ENCODE results near the gene ARHGAP8.

Gene ARHGAP8

DNA sequence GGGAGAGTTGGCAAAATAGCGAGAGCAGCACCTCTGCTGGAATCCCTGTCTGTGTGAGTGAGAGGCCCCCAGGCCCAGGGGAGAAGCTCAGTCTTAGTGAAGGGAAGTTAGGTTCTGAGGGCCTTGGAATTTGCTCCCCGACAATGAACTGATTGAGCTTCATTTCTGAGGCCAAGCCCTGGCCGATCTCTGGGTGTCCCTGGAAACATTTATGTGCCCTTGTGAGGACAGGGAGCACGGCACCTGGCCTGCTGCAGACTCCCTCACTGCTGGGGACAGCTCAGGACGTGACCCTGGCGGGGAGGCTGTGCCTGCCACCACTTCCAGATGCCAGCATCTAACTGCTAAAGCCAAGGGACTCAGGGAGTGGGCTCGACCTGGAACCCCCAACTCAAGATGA is 52.0 kb downstream of the ARHGAP8 start:
- Histone ChIP-seq H3K4me3 (ENCODE audit: low read length) (no peak overlapping the region), H3K9me3 (ENCODE audit: control insufficient read depth, low read length) (no peaks in the 10 kb centered on the region), H3K4me1 (ENCODE audit: control insufficient read depth, insufficient read depth, low read length) (no peaks in the 10 kb centered on the region), H3K27me3 (ENCODE audit: control insufficient read depth, insufficient read depth, low read length) (no peaks in the 10 kb centered on the region), H3K9ac (ENCODE audit: low read length) (no peak overlapping the region), H3K36me3 (ENCODE audit: control insufficient read depth, insufficient read depth, low read length) (no peaks in the 10 kb centered on the region)

DNA sequence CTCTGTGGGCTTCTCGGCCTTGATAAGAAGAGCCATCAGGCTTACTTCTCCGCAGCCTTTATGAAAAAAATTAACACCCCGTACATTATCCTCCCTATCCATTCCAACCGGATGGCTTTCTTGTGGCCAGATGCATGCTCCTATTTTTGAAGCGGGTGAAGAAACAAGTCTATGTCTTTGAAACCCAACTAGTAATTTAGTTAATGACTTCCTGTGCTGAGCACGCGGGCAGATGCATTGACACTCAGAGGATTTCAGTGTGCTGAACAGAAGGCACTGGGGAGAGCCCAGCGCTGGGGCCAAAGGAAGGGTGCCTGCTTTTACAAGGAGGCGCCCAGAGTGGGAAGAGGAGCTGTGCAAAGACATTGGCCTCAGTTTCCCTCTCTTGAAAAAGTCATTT is 53.3 kb downstream of the ARHGAP8 start:
- Histone ChIP-seq H3K4me3 (ENCODE audit: low read length) (no peak overlapping the region), H3K36me3 (ENCODE audit: control insufficient read depth, insufficient read depth, low read length) (no peaks in the 10 kb centered on the region), H3K4me1 (ENCODE audit: control insufficient read depth, insufficient read depth, low read length) (no peaks in the 10 kb centered on the region), H3K9ac (ENCODE audit: low read length) (no peak overlapping the region), H3K9me3 (ENCODE audit: control insufficient read depth, low read length) (no peaks in the 10 kb centered on the region), H3K27me3 (ENCODE audit: control insufficient read depth, insufficient read depth, low read length) (no peaks in the 10 kb centered on the region)

DNA sequence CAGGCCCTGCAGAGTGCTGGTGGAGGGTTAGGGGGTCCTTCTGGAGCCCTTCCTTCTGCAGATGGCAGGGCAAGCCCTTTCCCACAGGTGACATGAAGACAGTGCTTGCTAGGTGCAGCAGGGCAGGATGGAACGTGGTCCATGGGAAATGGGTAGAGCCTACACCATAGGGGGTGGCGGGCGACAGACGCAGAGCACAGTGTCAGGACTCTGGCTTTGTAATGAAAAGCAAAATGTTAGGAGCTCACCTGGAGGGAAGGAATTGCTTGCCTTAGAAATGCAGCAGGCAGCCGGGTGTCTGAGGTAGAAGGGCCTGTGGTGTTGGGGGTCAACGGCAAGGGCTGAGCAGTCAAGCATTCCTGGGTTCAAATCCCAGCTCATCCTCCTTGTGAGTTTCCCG is 54.9 kb downstream of the ARHGAP8 start:
- H3K27me3 ChIP-seq (ENCODE audit: control insufficient read depth, insufficient read depth, low read length) = no peaks in the 10 kb centered on the region
- H3K4me3 ChIP-seq (ENCODE audit: low read length) = no peak overlapping the region
- H3K4me1 ChIP-seq (ENCODE audit: control insufficient read depth, insufficient read depth, low read length) = no peaks in the 10 kb centered on the region
- no peak overlapping the region for H3K9ac ChIP-seq (ENCODE audit: low read length)
- no peaks in the 10 kb centered on the region for H3K36me3 ChIP-seq (ENCODE audit: control insufficient read depth, insufficient read depth, low read length)
- no peaks in the 10 kb centered on the region for H3K9me3 ChIP-seq (ENCODE audit: control insufficient read depth, low read length)

- Histone ChIP-seq H3K27me3 (ENCODE audit: control insufficient read depth, insufficient read depth, low read length) (no peaks in the 10 kb centered on the region), H3K4me1 (ENCODE audit: control insufficient read depth, insufficient read depth, low read length) (no peaks in the 10 kb centered on the region), H3K4me3 (ENCODE audit: low read length) (no peak overlapping the region), H3K9me3 (ENCODE audit: control insufficient read depth, low read length) (no peaks in the 10 kb centered on the region), H3K9ac (ENCODE audit: low read length) (no peak overlapping the region), H3K36me3 (ENCODE audit: control insufficient read depth, insufficient read depth, low read length) (no peaks in the 10 kb centered on the region)
Measured at GRCh38 chr22:44807915-44808690, 55.7 kb downstream of the ARHGAP8 start.

- Histone ChIP-seq H3K9me3 (ENCODE audit: control insufficient read depth, low read length) (no peaks in the 10 kb centered on the region), H3K4me3 (ENCODE audit: low read length) (no peak overlapping the region), H3K4me1 (ENCODE audit: control insufficient read depth, insufficient read depth, low read length) (no peaks in the 10 kb centered on the region), H3K27me3 (ENCODE audit: control insufficient read depth, insufficient read depth, low read length) (peaks cover 3% of the 10 kb centered on the region), H3K9ac (ENCODE audit: low read length) (no peak overlapping the region), H3K36me3 (ENCODE audit: control insufficient read depth, insufficient read depth, low read length) (no peaks in the 10 kb centered on the region)
Measured at GRCh38 chr22:44809456-44809855, 57.1 kb downstream of the ARHGAP8 start.

DNA sequence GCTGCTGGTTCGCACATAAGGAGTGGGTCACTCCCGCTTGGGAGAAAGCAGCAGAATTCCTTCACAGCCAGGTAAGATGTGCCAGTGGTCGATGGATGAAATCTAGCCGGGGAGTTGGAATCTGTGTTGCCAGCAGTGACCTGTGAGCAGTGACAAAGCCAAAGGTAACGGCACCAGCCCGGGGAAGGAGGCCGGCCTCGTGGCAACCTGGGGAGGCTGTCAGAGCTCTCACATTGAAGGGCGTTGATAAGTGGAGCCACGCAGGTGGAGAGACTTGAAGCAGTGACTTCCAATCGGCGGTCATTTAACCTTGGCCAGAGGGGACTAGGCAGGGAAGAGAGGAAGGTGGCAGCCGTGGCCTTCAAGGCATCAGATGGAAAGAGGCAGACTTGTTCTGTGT is 58.8 kb downstream of the ARHGAP8 start:
- Histone ChIP-seq H3K4me1 (ENCODE audit: control insufficient read depth, insufficient read depth, low read length) (no peaks in the 10 kb centered on the region), H3K9ac (ENCODE audit: low read length) (no peak overlapping the region), H3K36me3 (ENCODE audit: control insufficient read depth, insufficient read depth, low read length) (no peaks in the 10 kb centered on the region), H3K4me3 (ENCODE audit: low read length) (no peak overlapping the region), H3K9me3 (ENCODE audit: control insufficient read depth, low read length) (no peaks in the 10 kb centered on the region), H3K27me3 (ENCODE audit: control insufficient read depth, insufficient read depth, low read length) (peaks cover 3% of the 10 kb centered on the region)

- H3K9ac ChIP-seq (ENCODE audit: low read length) = no peak overlapping the region
- no peaks in the 10 kb centered on the region for H3K36me3 ChIP-seq (ENCODE audit: control insufficient read depth, insufficient read depth, low read length)
- H3K27me3 ChIP-seq (ENCODE audit: control insufficient read depth, insufficient read depth, low read length) = peaks cover 3% of the 10 kb centered on the region
- no peaks in the 10 kb centered on the region for H3K4me1 ChIP-seq (ENCODE audit: control insufficient read depth, insufficient read depth, low read length)
- no peaks in the 10 kb centered on the region for H3K9me3 ChIP-seq (ENCODE audit: control insufficient read depth, low read length)
- H3K4me3 ChIP-seq (ENCODE audit: low read length) = no peak overlapping the region
Measured at GRCh38 chr22:44813416-44813815, 61.0 kb downstream of the ARHGAP8 start.

DNA sequence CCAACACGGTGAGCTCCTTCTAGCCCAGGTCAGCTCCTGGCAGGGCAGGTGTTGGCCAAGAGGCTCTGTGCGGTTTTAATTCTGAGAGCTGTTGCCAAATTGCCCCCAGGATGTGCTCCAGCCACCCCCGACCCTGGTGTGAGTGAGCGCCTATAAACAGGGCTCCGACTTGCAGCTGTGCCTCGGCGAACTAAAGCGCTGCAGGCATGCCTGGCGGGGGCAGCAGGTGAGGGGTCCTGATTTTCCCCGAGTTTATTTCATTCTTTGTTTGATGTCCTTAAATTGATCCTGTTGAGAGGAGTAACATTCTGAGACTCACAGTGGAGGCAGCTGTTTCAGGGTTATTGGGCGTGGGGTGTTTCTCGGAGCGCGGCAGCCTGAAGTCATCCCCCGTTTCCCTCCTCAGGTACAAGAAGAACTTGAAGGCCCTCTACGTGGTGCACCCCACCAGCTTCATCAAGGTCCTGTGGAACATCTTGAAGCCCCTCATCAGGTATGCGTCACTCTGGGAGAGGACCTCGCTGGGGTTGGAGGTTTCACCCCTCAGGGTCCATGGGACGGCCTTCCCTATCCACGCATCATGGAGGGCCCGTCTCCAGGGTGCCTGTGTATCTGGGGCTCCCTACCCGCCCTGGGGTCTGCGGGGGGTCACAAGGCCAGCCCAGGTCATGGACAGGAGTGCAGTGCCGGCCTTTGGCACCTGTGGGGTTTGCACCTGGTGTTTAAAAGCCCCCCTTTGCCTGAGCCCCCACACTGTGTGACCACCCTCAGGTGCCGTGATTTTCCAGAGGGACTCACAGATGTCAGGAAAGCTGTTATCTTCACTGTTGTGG is 62.1 kb downstream of the ARHGAP8 start:
- H3K27me3 ChIP-seq (ENCODE audit: control insufficient read depth, insufficient read depth, low read length) = peaks cover 3% of the 10 kb centered on the region
- H3K4me1 ChIP-seq (ENCODE audit: control insufficient read depth, insufficient read depth, low read length) = no peaks in the 10 kb centered on the region
- no peak overlapping the region for H3K4me3 ChIP-seq (ENCODE audit: low read length)
- H3K36me3 ChIP-seq (ENCODE audit: control insufficient read depth, insufficient read depth, low read length) = no peaks in the 10 kb centered on the region
- no peaks in the 10 kb centered on the region for H3K9me3 ChIP-seq (ENCODE audit: control insufficient read depth, low read length)
- H3K9ac ChIP-seq (ENCODE audit: low read length) = no peak overlapping the region

- Histone ChIP-seq H3K9me3 (ENCODE audit: control insufficient read depth, low read length) (no peaks in the 10 kb centered on the region), H3K4me3 (ENCODE audit: low read length) (no peak overlapping the region), H3K27me3 (ENCODE audit: control insufficient read depth, insufficient read depth, low read length) (peaks cover 6% of the 10 kb centered on the region), H3K9ac (ENCODE audit: low read length) (no peak overlapping the region), H3K36me3 (ENCODE audit: control insufficient read depth, insufficient read depth, low read length) (no peaks in the 10 kb centered on the region), H3K4me1 (ENCODE audit: control insufficient read depth, insufficient read depth, low read length) (no peaks in the 10 kb centered on the region)
Measured at GRCh38 chr22:44815099-44816070, 63.0 kb downstream of the ARHGAP8 start.

DNA sequence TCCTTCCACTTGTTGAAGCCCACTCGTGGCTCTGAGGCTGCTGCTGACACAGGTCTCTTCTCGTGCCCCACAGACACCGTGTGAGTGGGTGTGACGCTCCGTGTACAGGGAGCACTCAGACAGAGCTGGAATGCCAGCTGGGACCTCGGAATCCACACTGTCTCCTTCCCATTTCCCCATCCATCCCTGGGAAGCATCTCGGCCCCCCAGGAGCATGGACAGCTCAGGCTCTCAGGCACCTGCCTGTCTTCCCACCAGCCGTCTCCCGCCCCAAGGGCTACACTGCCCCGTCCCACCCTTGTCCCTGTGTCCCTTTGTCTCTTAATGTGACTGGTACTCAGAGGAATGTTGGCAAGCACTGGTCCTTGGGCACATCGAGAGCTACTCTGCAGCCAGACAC is 63.8 kb downstream of the ARHGAP8 start:
- peaks cover 10% of the 10 kb centered on the region for H3K27me3 ChIP-seq (ENCODE audit: control insufficient read depth, insufficient read depth, low read length)
- no peaks in the 10 kb centered on the region for H3K4me1 ChIP-seq (ENCODE audit: control insufficient read depth, insufficient read depth, low read length)
- no peak overlapping the region for H3K4me3 ChIP-seq (ENCODE audit: low read length)
- H3K36me3 ChIP-seq (ENCODE audit: control insufficient read depth, insufficient read depth, low read length) = no peaks in the 10 kb centered on the region
- no peak overlapping the region for H3K9ac ChIP-seq (ENCODE audit: low read length)
- no peaks in the 10 kb centered on the region for H3K9me3 ChIP-seq (ENCODE audit: control insufficient read depth, low read length)

DNA sequence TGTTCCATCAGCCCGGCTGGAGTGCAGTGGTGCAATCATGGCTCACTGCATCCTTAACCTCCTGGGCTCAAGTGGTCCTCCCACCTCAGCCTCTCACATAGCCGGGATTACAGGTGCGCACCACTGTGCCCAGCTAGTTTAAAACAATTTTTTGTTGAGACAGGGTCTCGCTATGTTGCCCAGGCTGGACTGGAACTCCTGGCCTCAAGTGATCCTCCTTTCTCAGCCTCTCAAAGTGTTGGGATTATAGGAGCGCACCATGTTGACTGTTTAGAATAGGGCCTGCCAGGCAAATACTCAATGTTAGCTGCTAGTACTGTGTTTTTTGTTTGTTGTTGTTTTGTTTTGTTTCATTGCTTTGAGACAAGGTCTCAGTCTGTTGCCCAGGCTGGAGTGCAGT is 66.4 kb downstream of the ARHGAP8 start:
- Histone ChIP-seq H3K27me3 (ENCODE audit: control insufficient read depth, insufficient read depth, low read length) (peaks cover 8% of the 10 kb centered on the region), H3K9me3 (ENCODE audit: control insufficient read depth, low read length) (no peaks in the 10 kb centered on the region), H3K9ac (ENCODE audit: low read length) (no peak overlapping the region), H3K4me1 (ENCODE audit: control insufficient read depth, insufficient read depth, low read length) (no peaks in the 10 kb centered on the region), H3K4me3 (ENCODE audit: low read length) (no peak overlapping the region), H3K36me3 (ENCODE audit: control insufficient read depth, insufficient read depth, low read length) (no peaks in the 10 kb centered on the region)
